Measurements from ENCODE around the gene FUT1.

GRCh38 chr19:48746738-48747575 is 5.5 kb downstream of the FUT1 start, which contains the start of gene IZUMO1:
- TF ChIP-seq CTCF (IDR thresholded peaks at IDR 0.05), result no peak
- TF ChIP-seq POLR2A (IDR thresholded peaks at IDR 0.05; ENCODE audit: low read depth), result no peak
- TF ChIP-seq EP300 (IDR thresholded peaks at IDR 0.05), result no peak
- TF ChIP-seq POLR2AphosphoS5 (IDR thresholded peaks at IDR 0.05), result peak in 1 of 2 donors; percentile 54
